Prostate gland (tissue), 2 donors: ENCODE measurements around the gene ETV6.

Experiments used
- CTCF ChIP-seq, 4 experiments: fragments of 200-600 bp in 2 of 4; fragments of 450-650 bp in 2 of 4; sonication (generic) in 2 of 4; IDR thresholded peaks; 1 replicate in 3 of 4; 2 replicates in 1 of 4; pipeline ENCODE4 v1.5.1; 2016 to 2019; ENCODE audit warnings: antibody characterized with exemption in 4 of 4, mild to moderate bottlenecking in 2 of 4, moderate library complexity in 2 of 4
- POLR2AphosphoS5 ChIP-seq: sonication (generic); formaldehyde crosslinking; IDR thresholded peaks from one replicate; pipeline ENCODE4 v1.6.1; 2017; ENCODE audit warnings: antibody characterized with exemption

- TF ChIP-seq CTCF (IDR thresholded peaks at IDR 0.05) (no peak), POLR2AphosphoS5 (no peak)
These were observed 53.9 kb downstream of the ETV6 start for GRCh38 chr12:11703378-11703777.
